Right lobe of liver (tissue), 6 donors: ENCODE results near the gene CEP112. TPM values are rescaled to one million over a fixed set of nuclear protein-coding genes. Genes with fewer than 3 reads are reported as not detected.
"Not testable (repeated sequence)": the region's sequence is repeated elsewhere in the genome, so short reads cannot be mapped to it uniquely, and the experiment has no call there.

Source experiments
- ATAC-seq, 4 donors: fragments of 200-7000 bp; cut with Tn5 transposase; one replicate each; pipeline ENCODE4 v1.9.1; 2020; ENCODE audit warnings: mild to moderate bottlenecking in 4 of 4, moderate library complexity in 4 of 4
- DNase-seq, 3 donors: peaks; one replicate each; pipeline ENCODE4 v3.0.0-alpha.2; 2020
- H3K27ac ChIP-seq, 3 donors: fragments of 200-600 bp; one replicate each; pipeline ENCODE4 v1.8.0; 2022
- H3K27me3 ChIP-seq, 2 donors: fragments of 200-600 bp; one replicate each; pipeline ENCODE4 v1.8.0; 2022
- H3K36me3 ChIP-seq, 4 donors: fragments of 200-600 bp; sonication (generic) in 1 of 4; one replicate each; pipeline versions ENCODE4 v1.5.1 to v1.8.0; 2017 to 2022; ENCODE audit warnings: control low read depth in 1 of 4
- H3K4me1 ChIP-seq, 4 donors: fragments of 200-600 bp; sonication (generic) in 1 of 4; one replicate each; pipeline versions ENCODE4 v1.5.1 to v1.8.0; 2017 to 2022; ENCODE audit warnings: control low read depth in 1 of 4
- H3K4me3 ChIP-seq, 3 donors: fragments of 200-600 bp; one replicate each; pipeline ENCODE4 v1.8.0; 2022
- H3K9me3 ChIP-seq, 4 donors: fragments of 200-600 bp; sonication (generic) in 1 of 4; one replicate each; pipeline versions ENCODE4 v1.5.1 to v1.8.0; 2017 to 2022; ENCODE audit warnings: control low read depth in 1 of 4
- CTCF ChIP-seq, 4 donors: fragments of 200-600 bp in 3 of 4; fragments of 450-650 bp in 1 of 4; IDR thresholded peaks; one replicate each; pipeline versions ENCODE4 v1.5.1 to v1.8.0; 2016 to 2022; ENCODE audit warnings: antibody characterized with exemption in 4 of 4, mild to moderate bottlenecking in 2 of 4
- POLR2A ChIP-seq: fragments of 450-650 bp; IDR thresholded peaks from one replicate; pipeline ENCODE4 v1.6.1; 2017; ENCODE audit warnings: antibody characterized with exemption, mild to moderate bottlenecking
- WGBS: methylation state at CpG from one replicate; pipeline ENCODE4 v1.1.6; 2018; ENCODE audit warnings: low coverage, low lambda C conversion rate; ENCODE audit not compliant: insufficient coverage; ENCODE audit errors: missing lambda C conversion rate; 5-methylcytosine and 5-hydroxymethylcytosine counted together
- intact Hi-C, 2 donors: fragments of 100-400 bp; cut with DNase I; formaldehyde crosslinking; loops; one replicate each; pipeline versions ENCODE4 v1.11.2 to v1.14.1; 2022
- total RNA-seq, 6 experiments: library from RNA; depleted of rRNA in 2 of 6; stranded (reverse); fragments of >200 nt in 2 of 6; fragmentation: NEBNext Ultra II Directional in 3 of 6; extraction: Animal tissue kit (Norgen Biotek cat#: 25700) in 3 of 6; gene quantifications; one replicate each; pipeline versions ENCODE4 v1.1.0 to v1.2.4, GENCODE V29; 2016 to 2023
- donor health status: DM: no; HTN: yes; CAD: no.
- donor health status: DM: no; HTN: no; CAD: no.
- donor health status: DM: no; HTN: no; CAD: no.
- donor health status: DM: no; HTN: yes; CAD: no.
- donor health status: DM: no; HTN: yes; CAD: no.

The CEP112 gene
- total RNA-seq, 6 experiments from 2014 or later = 2.2 to 4.6 (median 3.9) TPM

- H3K27me3 ChIP-seq = no peaks in the 10 kb centered on the region
- no peaks in the 10 kb centered on the region for H3K9me3 ChIP-seq
- H3K4me1 ChIP-seq = peaks cover 0 to 16% (median 0%) of the 10 kb centered on the region in 4 donors
- intact Hi-C loops = no loop called here
- H3K36me3 ChIP-seq = no peaks in the 10 kb centered on the region
- WGBS = 6% methylated on average over 1 of the region's 1 CpG
- H3K27ac ChIP-seq = peak overlapping the region in 1 of 3 donors; percentile 22
- H3K4me3 ChIP-seq = no peak overlapping the region
- ATAC-seq (peak in 3 of 4 donors; percentile 53 to 87 (median 71)), DNase-seq (no peak)
- TF ChIP-seq CTCF (IDR thresholded peaks at IDR 0.05) (no peak), POLR2A (no peak)
These were observed 406.8 kb downstream of the CEP112 start for GRCh38 chr17:65785109-65785508.

GRCh38 chr17:65783845-65784334 is 408.0 kb downstream of the CEP112 start:
- H3K27me3 ChIP-seq = no peaks in the 10 kb centered on the region
- H3K27ac ChIP-seq = no peak overlapping the region
- no peaks in the 10 kb centered on the region for H3K9me3 ChIP-seq
- peak in 3 of 4 donors; percentile 71 to 81 (median 73) for ATAC-seq
- H3K4me1 ChIP-seq = peaks cover 0 to 16% (median 0%) of the 10 kb centered on the region in 4 donors
- TF ChIP-seq POLR2A = no peak
- no peak for TF ChIP-seq CTCF (IDR thresholded peaks at IDR 0.05)
- DNase-seq = no peak
- 65% methylated on average over 4 of the region's 4 CpGs for WGBS
- intact Hi-C loops = no loop called here
- no peak overlapping the region for H3K4me3 ChIP-seq
- H3K36me3 ChIP-seq = no peaks in the 10 kb centered on the region

GRCh38 chr17:65782104-65782706 is 409.7 kb downstream of the CEP112 start:
- H3K27me3 ChIP-seq, H3K27ac ChIP-seq, intact Hi-C loops, DNase-seq, ATAC-seq, H3K36me3 ChIP-seq, H3K9me3 ChIP-seq, H3K4me3 ChIP-seq: not testable (repeated sequence)
- H3K4me1 ChIP-seq = peaks cover 0 to 16% (median 0%) of the 10 kb centered on the region in 4 donors
- WGBS = 0% methylated on average over 1 of the region's 1 CpG

GRCh38 chr17:65780111-65780510 is 411.8 kb downstream of the CEP112 start:
- Histone ChIP-seq H3K27me3 (no peaks in the 10 kb centered on the region), H3K4me3 (no peak overlapping the region), H3K4me1 (peaks cover 0 to 16% (median 0%) of the 10 kb centered on the region in 4 donors), H3K36me3 (no peaks in the 10 kb centered on the region), H3K9me3 (no peaks in the 10 kb centered on the region), H3K27ac (no peak overlapping the region)
- intact Hi-C loops = no loop called here
- ATAC-seq (no peak), DNase-seq (no peak)
- TF ChIP-seq POLR2A (no peak), CTCF (IDR thresholded peaks at IDR 0.05) (no peak)
- 80% methylated on average over 1 of the region's 1 CpG for WGBS

- Histone ChIP-seq H3K27me3 (no peaks in the 10 kb centered on the region), H3K4me1 (no peaks in the 10 kb centered on the region), H3K36me3 (no peaks in the 10 kb centered on the region), H3K4me3 (no peak overlapping the region), H3K27ac (no peak overlapping the region), H3K9me3 (no peaks in the 10 kb centered on the region)
- WGBS = 63% methylated on average over 3 of the region's 3 CpGs
- ATAC-seq = no peak
- intact Hi-C loops = no loop called here
- no peak for DNase-seq
- TF ChIP-seq POLR2A = no peak
- no peak for TF ChIP-seq CTCF (IDR thresholded peaks at IDR 0.05)
These were observed 415.0 kb downstream of the CEP112 start for GRCh38 chr17:65776890-65777289.
